OCI-LY7 (cell line): ENCODE data around the gene CCBE1.

Source experiments
- EZH2phosphoT487 ChIP-seq: fragments of 200-600 bp; sonication (generic); IDR thresholded peaks from 2 replicates; pipeline ENCODE4 v1.6.1; 2018; ENCODE audit warnings: low read depth, borderline replicate concordance, mild to moderate bottlenecking, mixed run types, antibody characterized with exemption, low read length, moderate library complexity, mixed read lengths
- TF ChIP-seq, protein P1 (sequence below): fragments of 200-600 bp; sonication (generic); conservative IDR thresholded peaks from 2 replicates; pipeline ENCODE4 v1.5.1; 2014; ENCODE audit warnings: mild to moderate bottlenecking, antibody characterized with exemption, low read length, moderate library complexity, mixed read lengths

DNA sequence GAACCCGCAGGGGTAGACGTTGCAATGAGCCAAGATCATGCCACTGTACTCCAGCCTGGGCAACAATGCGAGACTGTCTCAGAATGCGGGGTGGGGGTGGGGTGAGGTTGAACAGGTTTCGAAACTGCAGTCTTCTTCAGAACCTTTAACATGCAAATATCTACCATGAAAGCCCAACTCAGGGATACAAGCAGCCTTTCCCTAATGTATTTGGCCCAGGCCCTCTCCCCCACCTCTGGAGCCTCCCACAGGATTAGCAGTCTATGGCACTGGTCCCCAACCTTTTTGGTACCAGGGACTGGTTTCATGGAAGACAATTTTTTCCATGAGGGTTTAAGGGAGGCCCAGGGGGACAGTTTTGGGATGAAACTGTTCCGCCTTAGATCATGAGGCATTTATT, 53.5 kb downstream of the CCBE1 start:
- TF ChIP-seq, protein P1, sequence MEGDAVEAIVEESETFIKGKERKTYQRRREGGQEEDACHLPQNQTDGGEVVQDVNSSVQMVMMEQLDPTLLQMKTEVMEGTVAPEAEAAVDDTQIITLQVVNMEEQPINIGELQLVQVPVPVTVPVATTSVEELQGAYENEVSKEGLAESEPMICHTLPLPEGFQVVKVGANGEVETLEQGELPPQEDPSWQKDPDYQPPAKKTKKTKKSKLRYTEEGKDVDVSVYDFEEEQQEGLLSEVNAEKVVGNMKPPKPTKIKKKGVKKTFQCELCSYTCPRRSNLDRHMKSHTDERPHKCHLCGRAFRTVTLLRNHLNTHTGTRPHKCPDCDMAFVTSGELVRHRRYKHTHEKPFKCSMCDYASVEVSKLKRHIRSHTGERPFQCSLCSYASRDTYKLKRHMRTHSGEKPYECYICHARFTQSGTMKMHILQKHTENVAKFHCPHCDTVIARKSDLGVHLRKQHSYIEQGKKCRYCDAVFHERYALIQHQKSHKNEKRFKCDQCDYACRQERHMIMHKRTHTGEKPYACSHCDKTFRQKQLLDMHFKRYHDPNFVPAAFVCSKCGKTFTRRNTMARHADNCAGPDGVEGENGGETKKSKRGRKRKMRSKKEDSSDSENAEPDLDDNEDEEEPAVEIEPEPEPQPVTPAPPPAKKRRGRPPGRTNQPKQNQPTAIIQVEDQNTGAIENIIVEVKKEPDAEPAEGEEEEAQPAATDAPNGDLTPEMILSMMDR, result no peak
- TF ChIP-seq EZH2phosphoT487, result no peak
